Left ventricle myocardium inferior (tissue), 1 donor: ENCODE results near the gene OTUD7B. TPM values are rescaled to one million over a fixed set of nuclear protein-coding genes. Genes with fewer than 3 reads are reported as not detected.
"Not testable (repeated sequence)": the region's sequence is repeated elsewhere in the genome, so short reads cannot be mapped to it uniquely, and the experiment has no call there.

Experiments used
- DNase-seq: peaks from one replicate; pipeline ENCODE4 v3.0.0-alpha.2; 2020
- H3K27ac ChIP-seq: fragments of 200-600 bp; replicated peaks from 2 replicates; pipeline ENCODE4 v1.8.0; 2021
- H3K27me3 ChIP-seq: fragments of 200-600 bp; 2 replicates; pipeline ENCODE4 v1.8.0; 2021; ENCODE audit warnings: low read depth
- H3K36me3 ChIP-seq: fragments of 200-600 bp; 2 replicates; pipeline ENCODE4 v1.8.0; 2021
- H3K4me1 ChIP-seq: fragments of 200-600 bp; 2 replicates; pipeline ENCODE4 v1.8.0; 2021
- H3K4me3 ChIP-seq: fragments of 200-600 bp; 2 replicates; pipeline ENCODE4 v1.8.0; 2021; ENCODE audit warnings: mild to moderate bottlenecking, moderate library complexity
- H3K9me3 ChIP-seq: fragments of 200-600 bp; replicated peaks from 2 replicates; pipeline ENCODE4 v1.8.0; 2021
- CTCF ChIP-seq: fragments of 200-600 bp; IDR thresholded peaks from 2 replicates; pipeline ENCODE4 v1.8.0; 2021; ENCODE audit warnings: antibody characterized with exemption, mild to moderate bottlenecking, borderline replicate concordance
- intact Hi-C: fragments of 100-400 bp; cut with micrococcal nuclease; formaldehyde crosslinking; loops from one replicate; pipeline ENCODE4 v1.11.0; 2022
- total RNA-seq: library from RNA; stranded (reverse); fragmentation: NEBNext Ultra II Directional; extraction: Animal tissue kit (Norgen Biotek cat#: 25700); gene quantifications from one replicate; pipeline ENCODE4 v1.2.1, GENCODE V29; 2021
- donor health status: DM: no; HTN: yes; CAD: no; lungs with severe emphysema.

Gene OTUD7B
- total RNA-seq, 1 donor from 2014 or later = 23.8 TPM

- Histone ChIP-seq H3K4me1 (peaks cover 56% of the 10 kb centered on the region), H3K9me3 (no peaks in the 10 kb centered on the region), H3K27me3 (no peaks in the 10 kb centered on the region), H3K4me3 (no peak overlapping the region), H3K36me3 (peaks cover 20% of the 10 kb centered on the region), H3K27ac (peak overlapping the region; percentile 86)
- DNase-seq = no peak
- TF ChIP-seq CTCF = no peak
- intact Hi-C loops = loop anchor here (5.0 kb wide), 1 partner anchor 48 kb away; no protein-coding TSS in a partner anchor
These were observed 70.1 kb downstream of the OTUD7B start for GRCh38 chr1:149940427-149940826.

GRCh38 chr1:149938668-149939003 is 71.9 kb downstream of the OTUD7B start:
- intact Hi-C loops, DNase-seq, H3K9me3 ChIP-seq, H3K27me3 ChIP-seq, H3K36me3 ChIP-seq: not testable (repeated sequence)
- H3K27ac ChIP-seq = peak overlapping the region; percentile 86
- peaks cover 61% of the 10 kb centered on the region for H3K4me1 ChIP-seq
- peak overlapping the region; percentile 50 for H3K4me3 ChIP-seq

GRCh38 chr1:149937759-149938158 is 72.8 kb downstream of the OTUD7B start:
- intact Hi-C loops = no loop called here
- H3K27me3 ChIP-seq = no peaks in the 10 kb centered on the region
- no peak for TF ChIP-seq CTCF
- H3K9me3 ChIP-seq = no peaks in the 10 kb centered on the region
- no peak overlapping the region for H3K4me3 ChIP-seq
- H3K4me1 ChIP-seq = peaks cover 60% of the 10 kb centered on the region
- H3K36me3 ChIP-seq = no peaks in the 10 kb centered on the region
- no peak for DNase-seq
- peak overlapping the region; percentile 86 for H3K27ac ChIP-seq

- peaks cover 54% of the 10 kb centered on the region for H3K4me1 ChIP-seq
- peak overlapping the region; percentile 69 for H3K4me3 ChIP-seq
- intact Hi-C loops = no loop called here
These were observed 73.4 kb downstream of the OTUD7B start for GRCh38 chr1:149936992-149937705.

GRCh38 chr1:149936170-149936991 is 74.1 kb downstream of the OTUD7B start, which contains the start of gene MTMR11:
TSS of gene MTMR11 (minus strand) at chr1:149936879. CDS start at chr1:149936647, 232 bp downstream.
- no peak for DNase-seq
- peaks cover 50% of the 10 kb centered on the region for H3K4me1 ChIP-seq
- intact Hi-C loops = no loop called here
- no peaks in the 10 kb centered on the region for H3K9me3 ChIP-seq
- H3K27me3 ChIP-seq = no peaks in the 10 kb centered on the region
- no peaks in the 10 kb centered on the region for H3K36me3 ChIP-seq
- TF ChIP-seq CTCF = no peak
- peak within 1 kb of the TSS; percentile 86 for H3K27ac ChIP-seq
- peak within 1 kb of the TSS; percentile 69 for H3K4me3 ChIP-seq

More at GRCh38 chr1:149936992-149937705, 73.4 kb downstream of the OTUD7B start:
- H3K36me3 ChIP-seq = no peaks in the 10 kb centered on the region
- no peaks in the 10 kb centered on the region for H3K9me3 ChIP-seq
- H3K27ac ChIP-seq = peak overlapping the region; percentile 86
- TF ChIP-seq CTCF = no peak
- DNase-seq = no peak
- no peaks in the 10 kb centered on the region for H3K27me3 ChIP-seq

GRCh38 chr1:149934356-149934755 is 76.2 kb downstream of the OTUD7B start:
- intact Hi-C loops = no loop called here
- peaks cover 44% of the 10 kb centered on the region for H3K4me1 ChIP-seq
- no peaks in the 10 kb centered on the region for H3K27me3 ChIP-seq
- H3K36me3 ChIP-seq = no peaks in the 10 kb centered on the region
- no peak overlapping the region for H3K4me3 ChIP-seq
- no peak for DNase-seq
- H3K27ac ChIP-seq = no peak overlapping the region
- no peaks in the 10 kb centered on the region for H3K9me3 ChIP-seq
- TF ChIP-seq CTCF = no peak
